GM21825 (cell line): ENCODE data around the gene NEUROG1.
"Not testable (repeated sequence)": the region's sequence is repeated elsewhere in the genome, so short reads cannot be mapped to it uniquely, and the experiment has no call there.

ENCODE experiments used
- ATAC-seq: cut with Tn5 transposase; IDR thresholded peaks from one replicate; pipeline ENCODE4 v1.9.1; 2021; ENCODE audit warnings: mild to moderate bottlenecking, moderate library complexity; ENCODE audit not compliant: unreplicated experiment

The NEUROG1 gene

DNA sequence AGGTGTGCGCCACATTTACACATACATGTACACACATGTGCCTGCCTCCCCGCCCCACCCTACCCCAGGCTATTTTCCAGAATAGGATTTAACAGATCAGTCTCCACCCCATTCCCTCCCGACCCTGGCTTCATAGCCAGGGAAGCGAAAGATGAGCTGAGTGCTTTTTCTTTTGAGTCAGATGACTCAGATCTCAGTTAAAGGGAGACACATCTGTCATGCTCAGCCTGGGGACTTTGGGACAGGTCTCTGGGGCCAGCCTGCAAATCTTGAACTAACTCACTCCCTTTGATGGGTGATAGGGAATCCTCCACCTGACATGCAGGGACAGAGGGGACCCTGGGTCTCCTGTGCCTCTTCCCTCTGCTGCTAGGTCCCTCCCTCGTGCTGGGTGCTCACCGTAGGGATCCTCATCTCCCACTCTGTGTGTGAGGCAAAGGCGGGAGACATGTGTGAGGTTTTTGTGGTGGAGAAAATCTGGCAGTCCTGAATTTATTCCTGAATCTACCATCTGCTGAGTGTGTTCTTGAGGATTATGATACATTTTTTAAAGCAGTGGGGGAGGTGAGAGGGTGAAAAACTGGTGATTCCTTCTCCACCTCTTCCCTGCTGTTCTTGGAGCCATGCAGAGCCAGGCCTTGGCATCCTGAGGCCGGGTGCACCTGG lies 37.7 kb downstream of the NEUROG1 start:
- ATAC-seq, result no peak

DNA sequence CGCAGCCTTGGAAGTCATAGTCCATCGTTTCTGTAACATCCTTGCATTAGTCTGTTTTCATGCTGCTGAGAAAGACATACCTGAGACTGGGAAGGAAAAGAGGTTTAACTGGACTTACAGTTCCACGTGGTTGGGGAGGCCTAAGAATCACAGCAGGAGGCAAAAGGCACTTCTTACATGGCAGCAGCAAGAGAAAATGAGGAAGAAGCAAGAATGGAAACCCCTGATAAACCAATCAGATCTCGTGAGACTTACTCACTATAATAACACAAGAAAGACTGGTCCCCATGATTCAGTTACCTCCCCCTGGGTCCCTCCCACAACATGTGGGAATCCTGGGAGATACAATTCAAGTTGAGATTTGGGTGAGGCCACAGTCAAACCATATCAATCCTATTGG lies 40.2 kb downstream of the NEUROG1 start:
- not testable (repeated sequence) for ATAC-seq

DNA sequence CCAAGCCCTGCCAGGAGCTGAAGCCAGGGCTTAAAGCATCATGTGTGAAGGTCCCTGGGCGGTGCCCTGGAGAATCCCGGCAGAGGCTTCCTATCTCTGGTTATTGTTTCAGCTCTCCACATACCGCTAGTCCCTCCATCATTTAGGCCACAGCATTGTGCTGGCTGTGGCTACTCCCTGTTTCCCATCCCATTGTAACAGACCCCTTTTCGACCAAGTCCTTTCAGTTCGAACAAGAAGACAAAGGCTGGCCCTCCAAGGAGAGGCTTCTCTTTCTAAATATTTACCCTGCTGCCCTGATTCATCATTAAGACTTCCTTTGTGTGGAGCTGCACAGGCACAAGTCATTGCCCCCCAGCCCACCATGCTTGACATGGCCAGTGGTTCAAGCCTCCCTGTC lies 41.6 kb downstream of the NEUROG1 start:
- ATAC-seq, result no peak

DNA sequence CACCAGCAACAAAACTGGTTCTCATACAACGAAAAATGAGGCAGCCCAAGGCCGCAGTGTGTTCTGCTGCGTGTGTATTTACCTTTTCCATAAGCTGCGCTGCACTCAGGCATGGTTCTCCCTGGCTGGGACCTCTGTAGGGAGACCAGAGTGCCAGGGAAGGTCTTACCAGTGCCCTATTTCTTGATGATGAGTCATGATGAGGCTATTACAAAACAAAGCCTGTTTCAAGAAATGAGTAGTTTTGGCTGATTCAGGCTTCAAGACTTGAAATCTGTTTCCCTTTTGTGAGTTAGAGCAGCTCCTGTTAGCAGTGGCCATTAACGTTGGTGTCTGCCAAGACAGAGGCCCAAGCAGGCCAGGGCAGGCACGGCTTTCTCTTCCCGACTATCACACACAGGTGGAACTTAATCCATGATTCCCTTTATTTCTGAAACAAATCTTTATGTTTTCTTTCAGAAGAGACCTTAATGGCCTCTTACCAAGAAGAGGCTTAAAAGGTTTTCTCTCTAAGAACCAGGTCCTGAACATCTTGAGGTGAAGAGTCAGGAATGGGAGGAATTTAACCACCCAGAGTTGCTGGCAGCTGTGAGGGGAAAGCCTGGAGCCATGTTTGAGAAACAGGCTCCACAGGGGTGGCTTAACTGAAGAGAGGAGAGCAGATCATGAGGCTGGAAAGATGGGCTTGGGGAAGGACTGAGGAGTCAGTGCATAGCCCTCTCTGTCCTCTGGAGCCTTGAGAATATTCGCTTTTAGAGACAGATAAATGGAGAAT lies 42.2 kb downstream of the NEUROG1 start:
- no peak for ATAC-seq

DNA sequence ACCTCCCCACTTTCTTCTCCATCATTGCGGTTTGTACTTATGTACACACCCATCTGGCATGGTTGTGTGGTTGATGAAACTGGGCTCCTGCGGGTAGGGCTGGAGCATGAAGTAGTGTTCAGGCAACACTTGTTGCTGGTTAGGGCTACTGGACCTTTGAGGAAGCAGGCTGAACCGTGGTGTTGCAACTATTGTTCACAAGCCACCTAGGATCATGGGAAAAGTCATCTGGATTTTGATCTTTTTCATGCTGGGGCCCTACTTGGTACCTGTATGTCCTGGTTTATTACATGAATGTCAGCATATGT lies 43.5 kb downstream of the NEUROG1 start:
- no peak for ATAC-seq

DNA sequence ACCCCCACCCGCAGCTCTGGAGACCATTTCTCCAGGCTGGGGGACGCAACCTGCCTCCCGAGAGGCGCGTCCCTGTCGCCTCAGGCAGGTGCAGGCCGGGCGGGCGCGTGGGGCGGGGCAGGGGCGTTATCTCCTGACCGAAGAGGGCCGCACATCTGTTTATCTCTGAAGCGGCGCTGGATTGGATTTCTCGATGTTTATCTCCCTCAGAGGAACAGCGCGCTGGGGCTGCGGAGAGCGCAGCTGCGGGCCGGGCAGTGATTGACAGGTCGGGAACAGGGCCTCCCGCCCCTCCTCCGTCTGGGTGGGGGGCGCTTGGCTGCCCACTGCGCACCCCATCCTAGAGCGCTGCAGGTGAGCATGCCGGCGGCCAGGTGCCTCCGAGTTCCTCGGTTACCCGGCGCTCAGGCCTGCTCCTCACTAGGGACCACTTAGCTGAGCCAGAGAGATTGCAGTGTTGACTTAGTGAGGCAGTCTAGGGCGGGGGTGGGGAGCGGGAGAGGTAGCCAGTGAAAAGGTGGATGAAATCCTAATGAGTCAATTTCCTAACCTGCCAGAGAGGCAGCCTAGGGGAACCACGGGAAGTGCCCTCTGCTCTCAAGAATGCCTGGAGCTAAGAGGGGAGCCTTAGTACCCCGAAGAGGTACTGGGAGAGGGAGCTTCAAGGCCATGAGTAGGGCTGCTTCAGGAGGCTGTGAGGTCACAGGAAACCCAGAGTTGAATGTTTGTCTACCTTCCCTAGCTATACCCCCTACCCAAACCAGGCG lies 44.0 kb downstream of the NEUROG1 start:
- no peak for ATAC-seq

DNA sequence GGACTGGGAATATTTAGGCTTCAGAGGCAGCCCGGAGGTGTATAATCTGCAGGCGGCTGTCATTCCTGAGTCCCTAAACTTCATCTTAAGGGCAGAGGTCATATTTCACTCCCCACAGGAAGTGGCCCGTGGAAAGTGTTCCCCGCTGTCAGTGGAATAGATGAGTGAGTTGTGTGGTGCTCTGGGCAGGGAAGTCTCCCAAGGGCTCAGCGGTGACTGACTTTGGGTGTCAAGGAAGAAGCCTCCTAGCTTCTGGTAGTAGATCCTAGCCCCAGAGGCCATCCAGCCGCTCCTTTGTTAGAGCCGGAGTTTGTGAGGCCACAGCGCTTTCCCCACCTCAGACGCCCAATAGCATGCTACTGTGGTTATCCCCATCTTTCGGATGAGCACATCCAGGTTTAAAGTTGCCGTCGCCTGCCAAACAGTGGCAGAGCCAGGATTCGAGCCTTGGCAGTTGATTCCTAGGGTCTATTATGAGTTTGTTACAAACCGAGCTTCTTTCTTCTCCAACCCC lies 44.7 kb downstream of the NEUROG1 start:
- no peak for ATAC-seq

DNA sequence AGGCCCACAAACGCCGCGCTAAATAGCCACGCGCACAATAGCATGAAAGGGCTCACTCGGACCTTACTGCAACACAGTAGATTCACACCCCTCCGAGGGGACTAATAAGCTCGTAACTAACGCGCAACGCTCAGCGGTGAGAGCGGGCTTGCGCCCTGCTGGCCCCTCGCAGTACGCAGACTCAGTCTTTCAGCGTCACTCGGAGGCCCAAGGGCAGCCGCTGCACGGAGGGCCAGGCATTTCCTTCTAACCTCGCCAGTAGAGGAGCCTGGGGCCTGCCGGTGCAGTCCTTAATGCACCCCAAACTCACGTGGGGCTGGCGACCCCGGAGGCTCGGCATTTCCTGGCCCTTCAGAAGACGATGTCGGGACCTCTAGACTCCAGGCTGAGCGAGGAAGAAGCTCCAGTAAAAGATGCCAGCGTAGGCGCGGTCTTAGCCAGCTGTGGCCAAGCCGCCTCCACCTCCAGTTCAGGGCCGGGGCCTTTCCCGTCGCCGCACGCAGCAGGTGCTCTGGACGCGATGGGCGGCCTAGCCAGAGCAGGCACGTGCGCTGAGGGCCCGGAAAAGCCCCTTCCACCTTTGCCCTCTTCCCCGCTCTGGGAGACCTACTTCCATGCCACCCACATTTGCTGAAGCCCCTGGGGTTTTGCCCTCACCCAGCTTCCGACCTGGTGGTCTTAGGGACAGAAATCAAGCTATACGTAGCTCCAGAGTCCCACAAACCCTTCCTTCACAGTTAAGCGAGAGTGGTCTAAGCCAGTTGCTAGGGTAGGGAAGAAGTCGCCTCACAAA lies 45.3 kb downstream of the NEUROG1 start:
- no peak for ATAC-seq

DNA sequence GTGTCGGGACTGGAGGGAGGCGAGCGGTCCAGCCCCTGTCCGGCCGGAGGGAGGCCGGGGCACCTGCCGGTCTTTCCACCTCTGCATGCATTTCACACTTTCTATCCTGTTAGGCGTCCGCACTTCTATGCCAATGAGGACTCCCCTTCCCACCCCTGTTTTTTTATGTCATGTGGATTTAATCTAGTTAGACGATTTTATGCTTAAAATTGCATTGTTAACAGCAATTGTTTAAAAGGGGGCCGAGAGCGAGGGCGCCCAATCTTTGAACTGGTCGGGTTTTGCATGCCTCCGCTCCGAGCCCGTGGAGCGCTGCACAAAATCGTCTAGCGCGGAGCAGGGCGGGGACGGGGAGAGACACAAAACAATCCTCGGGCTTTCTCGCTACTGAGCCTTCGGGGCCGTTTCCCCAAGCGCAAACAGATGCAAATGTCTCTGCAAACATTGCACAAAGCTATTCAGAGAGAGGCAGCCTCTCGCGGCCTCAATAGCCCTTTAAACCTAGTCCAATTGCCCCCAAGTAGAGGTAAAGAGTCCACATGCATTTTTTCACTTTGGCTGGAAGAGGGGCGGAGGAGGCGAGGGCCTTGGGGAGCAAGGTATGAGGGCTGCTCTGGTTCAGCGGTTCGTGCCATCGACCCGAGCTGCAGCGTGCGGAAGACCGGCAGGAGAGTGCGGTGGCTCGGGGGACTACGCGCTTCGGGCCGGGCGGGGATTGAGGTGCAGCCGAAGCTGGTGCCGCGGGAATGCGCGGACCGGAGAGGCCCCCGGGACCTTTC lies 46.1 kb downstream of the NEUROG1 start:
- ATAC-seq, result no peak

DNA sequence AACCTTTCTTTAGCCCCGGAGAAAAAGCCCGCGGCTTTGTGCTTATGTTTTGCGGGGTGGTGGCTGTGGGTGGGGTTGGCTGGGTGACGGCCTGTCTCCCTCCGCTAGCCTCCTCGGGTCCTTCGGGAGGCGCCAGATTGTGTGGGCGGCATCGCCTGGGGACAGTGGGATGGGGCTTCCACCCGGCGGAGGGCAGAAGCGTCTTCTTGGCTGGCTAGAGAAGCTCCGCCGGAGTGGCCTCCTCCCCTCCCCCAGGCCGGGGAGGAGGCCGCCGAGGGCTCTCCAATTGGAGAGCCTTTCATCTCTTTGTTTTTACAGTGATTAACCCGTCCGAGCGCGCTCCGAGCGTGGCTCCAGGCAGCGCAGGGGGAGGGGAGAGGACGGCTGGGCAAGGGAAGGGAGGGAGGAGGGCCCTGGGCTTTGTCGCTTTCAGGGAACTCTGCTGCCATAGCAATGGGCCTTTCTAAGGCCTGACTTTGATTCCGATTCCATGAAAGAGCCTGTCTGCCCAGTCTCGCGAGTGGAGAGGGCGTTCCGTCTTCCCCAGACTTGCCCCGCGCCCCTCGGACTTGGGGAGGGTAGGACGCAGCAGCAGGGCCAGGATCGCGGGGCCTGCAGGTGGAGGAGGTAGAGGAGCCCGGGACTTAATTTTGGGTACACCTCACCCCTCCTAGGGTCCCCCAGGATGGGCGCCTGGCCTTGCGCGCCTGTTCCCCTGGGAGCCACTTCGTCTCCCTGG lies 46.9 kb downstream of the NEUROG1 start:
- no peak for ATAC-seq

DNA sequence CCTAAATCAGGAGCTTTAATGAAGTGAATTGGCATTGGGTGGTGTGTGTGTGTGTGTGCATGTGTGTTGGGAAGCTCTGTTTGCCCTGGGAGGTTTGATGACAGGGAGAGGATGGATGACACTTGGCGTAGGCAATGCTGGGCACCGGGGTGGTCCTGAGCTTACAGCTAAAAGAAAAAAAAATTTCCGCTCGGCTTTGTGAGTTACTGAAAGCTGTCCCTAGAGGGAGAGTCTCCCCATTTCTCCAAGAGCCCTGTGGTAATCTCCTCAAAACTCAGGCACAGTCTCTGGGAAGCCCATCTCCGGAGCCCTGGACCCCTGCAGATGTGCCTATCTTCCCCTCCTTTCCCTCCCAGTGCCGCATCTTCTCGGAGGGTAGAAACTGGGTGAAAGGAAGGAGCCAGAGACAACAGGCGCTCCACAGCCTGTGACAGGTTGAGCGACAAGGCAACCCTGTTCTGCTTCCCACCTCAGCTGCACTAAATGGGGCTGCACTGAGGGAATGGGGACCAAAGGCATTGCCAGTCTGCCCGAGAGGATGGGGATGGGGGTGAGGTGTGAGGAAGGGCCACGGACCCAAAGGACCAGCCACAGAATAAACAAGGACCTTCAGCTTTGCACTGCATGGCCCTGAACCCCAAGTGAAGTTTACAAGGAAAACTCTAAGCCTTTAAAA lies 47.8 kb downstream of the NEUROG1 start:
- ATAC-seq, result no peak

DNA sequence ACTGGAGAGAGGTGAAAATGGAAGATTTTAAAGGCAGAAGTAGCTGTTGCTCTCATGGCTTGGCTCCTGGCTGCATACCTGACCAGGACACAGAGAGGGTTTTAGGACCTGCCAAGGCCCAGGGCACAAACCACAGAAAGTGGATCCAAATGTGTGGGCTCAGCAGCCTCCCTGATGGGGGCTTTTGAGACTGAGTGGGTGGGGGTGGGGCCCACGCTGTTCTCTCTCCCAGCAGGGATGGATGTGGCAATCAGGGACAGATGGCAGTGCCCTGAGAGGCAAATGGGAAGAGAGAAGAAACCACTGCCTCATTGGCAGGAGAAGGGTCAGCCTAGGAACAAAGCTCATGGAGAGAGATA lies 48.7 kb downstream of the NEUROG1 start:
- ATAC-seq, result no peak

DNA sequence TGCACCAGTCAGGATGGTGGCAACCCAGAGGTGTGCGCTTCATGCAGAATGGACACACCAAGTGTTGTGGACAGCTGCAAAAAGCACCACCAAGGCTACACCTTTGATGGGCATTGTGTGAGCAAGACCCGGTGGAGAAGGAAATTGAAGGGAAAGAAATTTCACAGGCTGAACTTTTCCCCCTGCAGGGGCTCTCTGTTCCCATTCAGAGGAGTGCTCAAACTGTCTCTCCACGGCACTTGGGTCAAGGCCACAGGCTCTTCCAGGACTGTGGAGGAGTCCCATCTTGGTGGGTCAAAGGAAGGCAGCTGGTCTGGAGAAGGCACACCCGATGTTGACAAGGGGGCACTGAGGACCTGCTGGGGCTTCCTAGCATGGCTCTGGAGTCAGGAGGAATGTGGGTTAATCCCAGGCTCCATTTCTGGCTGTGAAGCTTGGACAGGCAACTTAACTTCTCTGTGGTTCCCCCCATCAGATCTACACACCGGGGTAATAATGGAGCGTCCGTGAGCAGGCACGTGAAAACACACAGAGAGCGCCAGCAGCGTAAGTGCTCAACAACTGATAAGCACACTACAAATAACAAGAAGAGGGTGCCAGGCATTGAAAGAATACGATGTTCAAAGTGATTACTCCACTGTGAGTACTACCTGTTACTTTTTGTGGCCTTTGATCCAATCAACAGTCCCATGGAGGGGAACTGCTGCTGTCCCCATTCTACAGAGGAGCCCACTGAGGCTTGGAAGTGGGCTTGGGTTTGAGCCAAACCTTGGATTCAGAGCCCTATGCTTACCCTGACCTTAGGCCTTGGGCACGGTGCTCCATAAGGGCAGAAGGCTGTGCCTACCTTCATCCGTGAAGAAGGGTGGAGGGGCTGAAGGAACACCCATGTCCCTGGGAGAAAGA lies 49.4 kb downstream of the NEUROG1 start:
- no peak for ATAC-seq

DNA sequence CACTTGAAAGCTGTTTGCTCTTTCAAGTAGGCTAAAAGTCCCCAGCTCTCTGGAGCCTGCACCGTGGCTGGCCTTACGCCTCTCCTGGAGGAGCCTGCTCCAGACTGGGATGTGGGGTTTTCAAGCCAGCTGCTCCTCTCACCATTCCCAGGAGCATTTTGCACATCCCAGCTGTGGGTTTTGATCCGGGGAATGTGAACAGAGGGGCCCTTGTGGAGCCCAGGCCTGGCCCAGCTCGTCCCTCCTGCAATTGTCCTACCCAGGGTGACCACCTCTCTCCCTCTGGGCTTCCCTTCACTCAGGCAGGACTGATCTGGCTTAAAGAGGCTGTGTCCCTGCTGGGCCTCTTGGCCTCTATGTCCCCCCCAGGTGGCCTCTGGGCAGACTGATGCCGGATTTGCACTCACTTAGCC lies 51.1 kb downstream of the NEUROG1 start:
- no peak for ATAC-seq
